GM11168 (cell line): ENCODE data around the gene KRT4.
"Not testable (repeated sequence)": the region's sequence is repeated elsewhere in the genome, so short reads cannot be mapped to it uniquely, and the experiment has no call there.

Experiments used
- in situ Hi-C: fragments of 300-500 bp; cut with MboI; formaldehyde crosslinking; loops from one replicate; pipeline ENCODE4 v1.12.0; 2022; ENCODE audit warnings: low sequenced_read_pairs; ENCODE audit not compliant: unreplicated experiment

Gene KRT4

GRCh38 chr12:52779914-52780313 is 34.0 kb downstream of the KRT4 start:
- in situ Hi-C loops = no loop called here

GRCh38 chr12:52778833-52779232 is 35.1 kb downstream of the KRT4 start:
- in situ Hi-C loops = no loop called here

GRCh38 chr12:52777566-52777965 is 36.4 kb downstream of the KRT4 start:
- in situ Hi-C loops = no loop called here

GRCh38 chr12:52776913-52777395 is 37.0 kb downstream of the KRT4 start, which contains the start of gene KRT76:
TSS of gene KRT76 (minus strand) at chr12:52777345. CDS start at chr12:52777291, 54 bp downstream.
- in situ Hi-C loops = no loop called here

- in situ Hi-C loops = no loop called here
Observed at GRCh38 chr12:52776435-52776834, 37.5 kb downstream of the KRT4 start.

- in situ Hi-C loops = no loop called here
Observed at GRCh38 chr12:52774629-52775250, 39.2 kb downstream of the KRT4 start.

GRCh38 chr12:52772772-52773171 is 41.1 kb downstream of the KRT4 start:
- in situ Hi-C loops = no loop called here

- in situ Hi-C loops = no loop called here
Observed at GRCh38 chr12:52772188-52772587, 41.7 kb downstream of the KRT4 start.

GRCh38 chr12:52771505-52771904 is 42.4 kb downstream of the KRT4 start:
- in situ Hi-C loops = no loop called here

DNA sequence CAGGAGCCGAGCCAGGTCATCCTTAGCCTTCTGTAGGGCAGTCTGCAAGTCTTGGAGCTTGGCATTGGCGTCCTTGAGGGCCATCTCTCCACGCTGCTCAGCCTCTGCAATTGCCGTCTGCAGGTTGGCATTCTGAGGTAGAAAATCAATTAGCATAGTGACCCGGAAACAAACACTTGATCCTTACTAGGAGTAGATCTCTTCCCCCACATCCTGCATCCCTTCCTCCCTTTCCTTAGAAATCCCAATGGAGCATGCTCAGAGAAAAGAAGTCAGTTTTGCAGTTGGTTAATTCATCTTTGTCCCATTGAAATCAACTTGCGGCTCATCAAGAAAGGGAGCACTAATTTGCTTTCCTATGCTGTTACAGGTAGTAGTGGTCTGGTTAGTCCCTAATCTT is 42.8 kb downstream of the KRT4 start:
- in situ Hi-C loops = no loop called here

DNA sequence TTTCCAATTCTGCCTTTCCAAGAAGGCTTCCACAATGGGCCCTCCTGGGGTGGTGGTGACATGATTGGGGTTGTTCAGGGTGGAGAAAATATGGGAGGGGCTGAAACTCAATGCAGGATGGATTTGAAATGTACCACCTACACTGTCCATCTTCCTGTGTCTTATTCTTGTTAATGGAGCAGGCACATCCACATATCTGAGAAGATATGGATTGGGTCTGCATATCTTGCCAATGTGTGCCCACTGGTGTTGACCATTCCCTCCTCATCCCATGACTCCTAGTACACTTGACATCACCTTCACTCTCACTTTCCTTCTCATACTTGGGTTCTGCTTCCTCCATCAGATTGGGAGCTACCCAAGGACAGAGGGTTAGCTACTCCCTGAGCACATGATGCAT is 44.0 kb downstream of the KRT4 start:
- in situ Hi-C loops = no loop called here

DNA sequence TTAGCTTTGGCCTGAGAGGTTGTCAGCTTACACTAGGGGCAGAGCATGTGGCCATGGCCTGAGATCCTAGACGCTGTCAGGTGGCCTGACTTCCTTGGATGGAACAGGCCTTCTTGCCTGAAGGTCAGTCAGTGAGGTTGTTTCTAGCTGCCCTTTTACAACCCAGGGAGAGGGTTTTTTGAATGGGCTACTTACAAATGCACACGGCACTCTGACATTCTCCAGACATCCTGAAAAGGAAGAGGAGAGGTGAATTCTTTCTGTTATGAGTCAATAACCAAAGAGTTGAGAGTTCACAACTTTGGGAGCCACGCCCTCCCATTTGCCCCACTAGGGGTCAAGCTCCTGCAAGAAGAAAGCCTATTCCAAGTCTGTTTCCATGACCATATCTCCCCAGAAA is 44.6 kb downstream of the KRT4 start:
- in situ Hi-C loops = no loop called here

- in situ Hi-C loops = no loop called here
Observed at GRCh38 chr12:52768479-52769200, 45.3 kb downstream of the KRT4 start.

DNA sequence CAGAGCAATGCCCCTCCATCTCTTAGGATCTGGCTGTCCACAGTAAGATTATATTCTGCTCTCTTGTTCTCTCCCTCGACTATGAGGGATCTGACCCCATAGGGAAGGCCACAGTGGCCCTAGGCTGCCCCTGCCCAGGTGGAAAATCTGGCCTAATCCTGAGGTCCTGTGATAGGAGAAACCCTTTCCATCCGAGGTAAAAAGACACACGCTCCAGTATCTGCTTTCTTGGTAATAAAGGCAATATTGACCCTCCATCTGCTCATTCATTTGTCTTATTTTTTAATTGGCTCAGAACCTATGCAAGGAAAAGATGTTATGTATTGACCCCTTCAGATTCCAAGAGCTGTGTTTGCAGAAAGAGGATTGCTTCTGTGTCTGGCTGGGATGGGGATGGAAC is 46.5 kb downstream of the KRT4 start:
- in situ Hi-C loops = no loop called here

DNA sequence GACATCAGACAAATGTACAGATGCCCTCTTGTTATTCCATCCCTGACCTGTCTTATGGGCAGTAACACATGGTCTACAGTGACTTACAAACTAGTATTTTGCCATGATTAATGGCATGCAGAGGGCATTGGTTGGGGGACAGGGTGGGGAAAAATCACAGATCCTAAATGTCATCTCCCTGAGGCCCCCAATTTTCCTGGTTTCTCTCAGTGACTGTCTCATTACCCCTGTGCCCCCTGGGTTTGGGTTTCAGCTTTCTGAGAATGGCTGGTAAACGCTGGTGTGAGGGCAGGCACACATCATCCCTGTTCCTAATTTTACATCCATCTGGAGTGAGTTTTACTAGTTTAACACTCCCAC is 46.9 kb downstream of the KRT4 start:
- in situ Hi-C loops = no loop called here

- in situ Hi-C loops = no loop called here
Observed at GRCh38 chr12:52766351-52767019, 47.4 kb downstream of the KRT4 start.

DNA sequence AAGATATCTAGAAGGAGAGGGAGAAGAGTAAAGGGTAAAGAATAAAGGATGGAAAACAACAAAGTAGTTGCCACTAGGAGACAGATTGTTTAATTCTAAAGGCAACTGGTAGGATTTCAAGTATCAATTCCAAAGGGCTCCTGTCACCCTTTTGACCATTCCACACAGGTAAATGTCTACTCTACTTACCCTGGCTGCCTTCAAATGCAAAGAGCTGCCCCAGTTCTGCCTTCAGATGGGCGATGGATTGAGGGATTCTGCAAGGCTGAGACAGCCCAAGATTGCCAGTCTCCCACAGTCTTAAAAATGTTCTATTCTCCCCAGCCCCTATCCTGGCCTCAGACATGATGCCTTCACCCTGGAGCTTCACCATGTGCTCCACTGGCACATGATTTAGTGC is 48.2 kb downstream of the KRT4 start:
- in situ Hi-C loops = no loop called here

DNA sequence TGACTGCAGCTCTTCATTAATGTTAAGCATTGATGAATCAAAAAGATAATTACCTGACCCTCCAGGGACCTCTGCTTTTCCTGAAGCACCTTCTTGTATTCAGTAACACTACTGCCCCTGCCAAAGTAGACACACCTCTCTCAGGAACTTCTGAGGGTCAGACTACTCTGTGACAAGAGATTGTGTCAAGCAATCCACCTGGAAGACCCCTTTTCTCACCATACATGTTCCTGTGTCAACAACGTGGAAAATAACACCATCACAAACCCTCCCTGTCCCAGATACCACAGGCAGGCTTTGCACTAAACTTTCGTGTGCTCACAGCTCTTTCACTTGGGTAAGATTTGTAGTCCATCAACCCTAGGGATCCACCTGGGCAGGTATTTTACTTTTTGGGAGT is 49.9 kb downstream of the KRT4 start:
- in situ Hi-C loops = no loop called here

DNA sequence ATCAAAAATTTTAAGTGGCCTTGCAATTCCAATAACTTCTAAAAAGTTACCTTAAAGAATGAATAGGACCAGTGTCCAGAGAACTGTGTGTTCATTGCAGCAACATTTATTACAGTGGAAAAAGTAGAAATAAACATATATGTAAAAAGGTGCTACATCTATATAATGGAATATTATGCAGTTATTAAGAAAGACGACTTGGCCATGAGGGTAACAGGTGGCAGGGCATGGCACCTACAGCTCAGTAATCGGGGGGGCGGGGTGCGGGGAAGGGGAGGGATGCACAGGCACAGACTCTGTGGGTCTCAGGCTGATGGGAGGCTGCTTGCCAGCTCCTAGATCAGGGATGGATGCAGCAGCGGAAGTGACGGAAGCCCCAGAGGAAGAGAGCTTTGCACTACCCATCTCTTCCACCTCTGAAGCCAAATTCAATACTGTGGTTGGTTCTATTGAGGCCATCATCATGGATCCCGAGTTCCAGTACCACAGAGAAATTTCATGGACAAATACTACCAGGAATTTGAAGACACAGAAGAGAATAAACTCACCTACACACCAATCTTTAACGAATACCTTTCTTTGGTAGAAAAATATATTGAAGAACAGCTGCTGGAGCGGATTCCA is 50.8 kb downstream of the KRT4 start:
- in situ Hi-C loops = no loop called here

DNA sequence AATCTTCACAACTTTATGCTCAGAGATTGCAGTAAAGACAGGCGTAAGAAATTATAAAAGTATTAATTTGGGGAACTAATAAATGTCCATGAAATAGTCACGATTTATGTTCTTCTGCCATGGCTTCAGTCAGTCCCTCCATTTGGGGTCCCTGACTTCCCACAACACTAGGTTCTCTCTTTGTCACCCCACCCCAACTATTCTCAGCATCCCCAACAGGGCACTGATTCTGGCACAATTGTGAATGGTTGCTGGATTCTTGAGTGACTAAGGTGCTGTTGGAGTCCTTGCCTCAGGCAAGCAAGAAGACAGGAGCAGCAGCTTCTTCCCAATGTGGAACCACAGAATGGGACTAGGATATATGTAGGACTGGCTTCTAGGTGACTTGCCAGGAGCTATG is 52.1 kb downstream of the KRT4 start:
- in situ Hi-C loops = no loop called here

DNA sequence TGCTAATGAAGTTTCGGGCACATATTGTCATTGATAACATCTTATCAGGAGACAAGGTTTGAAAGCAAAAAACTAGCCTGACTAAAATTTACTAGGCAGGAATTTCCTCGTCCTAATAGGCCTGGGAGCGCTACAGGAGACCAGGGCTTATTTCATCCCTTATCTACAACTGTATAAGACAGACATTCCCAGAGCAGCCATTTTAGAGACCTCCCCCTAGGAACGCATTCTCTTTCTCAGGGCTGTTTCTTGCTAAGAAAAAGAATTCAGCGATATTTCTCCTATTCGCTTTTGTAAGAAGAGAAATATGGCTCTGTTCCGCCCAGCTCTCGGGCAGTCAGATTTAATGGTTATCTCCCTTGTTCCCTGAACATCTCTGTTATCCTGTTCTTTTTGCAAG is 52.7 kb downstream of the KRT4 start:
- in situ Hi-C loops = not testable (repeated sequence)
